GM21390 (cell line): Measurements from ENCODE around the gene ELFN1.

Experiments
- ATAC-seq: cut with Tn5 transposase; IDR thresholded peaks from one replicate; pipeline ENCODE4 v1.9.1; 2021; ENCODE audit not compliant: unreplicated experiment

Gene ELFN1

DNA sequence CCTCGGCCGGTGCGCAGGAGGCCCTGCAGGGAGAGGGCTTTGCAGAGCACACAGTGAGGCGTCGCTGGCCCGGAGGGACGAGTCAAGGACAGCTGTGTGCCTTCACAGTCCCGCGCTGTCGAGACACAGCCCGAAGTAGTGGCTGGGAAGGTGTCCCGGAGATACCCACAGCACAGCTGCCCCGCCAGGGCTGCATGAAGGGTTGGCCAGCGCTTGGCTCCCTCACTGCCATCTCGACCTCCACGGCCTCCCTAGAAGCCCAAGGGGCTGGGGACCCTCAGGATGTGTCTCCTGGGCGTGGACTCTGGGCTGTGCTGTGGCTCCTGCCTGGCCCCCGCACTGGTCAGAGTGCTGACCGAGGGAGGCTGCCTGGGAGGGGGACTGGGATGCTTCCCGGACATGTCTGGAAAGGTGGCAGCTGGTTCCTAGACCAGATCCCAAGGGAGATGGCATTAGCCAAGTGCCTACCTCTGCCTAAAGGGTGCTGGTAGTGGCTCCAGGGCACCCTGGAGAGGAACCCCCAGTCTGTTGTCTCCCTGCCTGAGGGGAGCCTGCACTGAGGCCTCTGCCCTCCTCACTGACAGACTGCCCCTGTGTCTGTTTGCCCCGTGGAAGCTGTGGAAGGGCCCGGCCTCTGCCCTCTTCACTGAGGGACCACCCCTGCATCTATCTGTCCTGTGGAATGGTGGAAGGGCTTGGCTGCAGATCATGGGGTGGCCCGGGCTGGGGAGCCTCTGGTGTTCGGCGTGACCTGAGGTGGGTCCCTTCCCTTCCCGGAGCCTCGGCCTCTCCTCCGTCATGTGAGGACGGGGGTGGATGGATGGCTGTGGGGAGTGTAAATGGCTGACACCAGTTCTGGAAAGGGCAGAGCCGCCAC lies 5.8 kb downstream of the ELFN1 start:
- no peak for ATAC-seq

DNA sequence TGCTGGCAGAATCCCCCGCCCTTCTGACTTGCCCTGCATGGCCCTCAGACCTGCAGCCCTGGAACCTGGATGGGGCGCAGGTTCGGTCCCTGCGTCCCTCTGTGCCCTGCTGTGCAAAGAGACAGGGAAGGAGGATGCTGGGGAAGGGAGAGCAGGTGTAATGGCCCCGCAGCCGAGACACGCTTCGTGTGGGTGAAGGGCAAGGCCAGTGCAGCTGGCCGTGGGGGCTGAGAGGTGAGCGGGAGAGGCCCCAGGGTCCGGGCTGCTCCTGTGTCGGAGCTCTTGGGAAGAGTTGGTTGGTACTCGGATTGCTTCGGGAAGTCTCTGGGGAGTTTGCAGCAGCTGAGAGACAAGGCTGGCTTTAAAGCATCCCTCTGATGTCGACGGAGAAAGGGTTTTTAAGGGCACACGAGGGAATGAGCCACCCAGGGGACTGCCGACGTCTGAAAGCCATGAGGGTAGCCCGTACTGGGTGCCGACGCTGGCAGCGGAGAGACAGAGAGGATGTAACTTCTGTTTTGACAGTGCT lies 6.5 kb downstream of the ELFN1 start:
- ATAC-seq, result no peak

DNA sequence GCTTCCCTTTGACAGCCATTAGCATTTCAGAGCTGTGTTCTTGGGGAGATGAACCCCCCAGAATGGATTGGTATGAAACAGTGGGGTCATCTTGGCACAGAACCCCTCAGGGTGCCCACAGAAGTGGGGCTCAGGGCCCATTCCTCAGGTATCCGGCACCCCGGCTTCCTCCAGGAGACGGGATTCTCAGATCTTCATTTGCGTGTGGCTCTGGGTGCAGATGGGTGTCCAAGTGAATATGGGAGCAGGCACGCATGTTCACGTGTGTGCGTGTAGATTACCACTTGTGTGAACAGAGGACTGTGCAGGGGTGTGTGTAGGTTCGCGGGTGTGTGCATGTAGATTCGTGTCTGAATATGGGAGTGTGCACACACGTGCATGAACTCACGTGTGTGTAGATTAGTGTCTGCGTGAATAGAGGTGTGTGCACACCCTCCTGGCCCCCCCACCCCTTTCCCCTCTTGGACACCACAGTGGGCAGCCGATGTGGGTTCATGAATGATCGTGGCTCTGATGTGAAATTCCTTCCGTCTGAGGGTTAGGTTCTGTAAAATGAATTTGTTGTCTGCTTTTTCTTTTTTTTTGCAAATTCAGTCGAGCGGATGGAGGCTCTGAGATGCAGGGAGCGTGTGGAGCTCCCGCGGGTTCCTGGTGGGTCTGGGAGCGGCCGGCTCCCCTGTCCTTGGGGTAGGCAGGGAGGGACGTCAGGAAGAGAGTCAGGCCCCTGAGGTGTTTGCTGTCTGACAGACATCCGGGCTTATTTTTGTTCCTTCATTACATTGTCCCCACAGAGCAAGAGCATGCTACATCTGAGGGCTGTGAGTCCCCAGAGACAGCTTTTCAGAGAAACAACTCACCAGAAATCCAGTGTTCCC lies 7.4 kb downstream of the ELFN1 start:
- no peak for ATAC-seq

DNA sequence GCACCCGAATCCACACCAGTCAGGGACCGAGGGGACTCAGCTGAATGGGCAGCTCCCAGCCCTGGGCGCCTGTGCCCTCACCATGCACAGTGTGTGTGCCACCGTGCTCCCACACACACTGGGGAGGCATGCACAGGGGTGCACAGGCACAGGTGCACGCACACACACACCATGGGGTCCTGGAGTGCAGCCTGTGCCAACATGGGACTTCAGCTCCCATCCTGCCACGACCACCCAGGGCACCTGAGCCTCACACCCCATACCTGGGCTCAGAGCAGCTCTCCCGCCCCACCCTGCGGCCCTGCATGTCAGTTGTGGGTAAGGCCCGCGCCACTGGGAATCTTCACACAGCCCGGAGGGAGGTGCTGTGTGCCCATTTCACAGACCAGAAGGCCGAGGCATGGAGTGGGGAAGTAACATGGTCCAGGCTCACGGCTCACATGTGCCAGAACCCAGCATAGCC lies 8.0 kb downstream of the ELFN1 start:
- no peak for ATAC-seq

DNA sequence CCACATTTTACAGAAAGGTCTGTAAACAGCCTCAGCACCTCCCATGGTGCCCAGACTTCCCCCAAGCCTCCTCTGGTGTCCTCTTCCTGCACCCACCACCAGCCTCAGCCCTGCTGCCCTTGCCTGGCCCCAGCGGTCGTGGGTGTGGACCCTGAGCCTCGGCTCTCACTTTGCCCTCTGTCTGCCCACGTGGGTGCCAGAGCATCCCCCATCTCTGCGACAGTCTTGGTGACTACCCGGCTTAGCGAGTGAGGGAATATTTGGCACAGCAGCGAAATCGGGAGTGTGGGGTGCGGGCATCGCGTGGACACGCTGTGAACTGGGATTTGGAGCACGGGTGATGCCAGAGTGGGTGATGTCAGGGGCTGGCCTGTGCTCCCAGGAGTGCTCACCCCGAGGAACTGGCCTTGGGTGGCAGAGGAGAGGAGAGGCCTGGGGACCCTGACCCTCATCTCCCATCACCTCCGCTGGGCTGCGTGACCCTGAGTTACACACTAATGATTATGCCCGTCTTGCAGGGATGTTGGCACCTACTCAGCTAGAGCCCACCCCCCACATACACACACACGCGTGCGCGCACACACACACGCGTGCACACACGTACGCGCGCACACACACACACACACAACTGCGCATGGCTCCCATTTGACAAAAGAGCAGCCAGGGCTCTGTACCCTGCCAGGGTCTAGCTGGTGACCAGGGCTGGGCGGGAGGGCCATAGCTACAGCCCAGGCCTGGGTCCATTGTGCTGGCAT lies 8.7 kb downstream of the ELFN1 start:
- no peak for ATAC-seq

DNA sequence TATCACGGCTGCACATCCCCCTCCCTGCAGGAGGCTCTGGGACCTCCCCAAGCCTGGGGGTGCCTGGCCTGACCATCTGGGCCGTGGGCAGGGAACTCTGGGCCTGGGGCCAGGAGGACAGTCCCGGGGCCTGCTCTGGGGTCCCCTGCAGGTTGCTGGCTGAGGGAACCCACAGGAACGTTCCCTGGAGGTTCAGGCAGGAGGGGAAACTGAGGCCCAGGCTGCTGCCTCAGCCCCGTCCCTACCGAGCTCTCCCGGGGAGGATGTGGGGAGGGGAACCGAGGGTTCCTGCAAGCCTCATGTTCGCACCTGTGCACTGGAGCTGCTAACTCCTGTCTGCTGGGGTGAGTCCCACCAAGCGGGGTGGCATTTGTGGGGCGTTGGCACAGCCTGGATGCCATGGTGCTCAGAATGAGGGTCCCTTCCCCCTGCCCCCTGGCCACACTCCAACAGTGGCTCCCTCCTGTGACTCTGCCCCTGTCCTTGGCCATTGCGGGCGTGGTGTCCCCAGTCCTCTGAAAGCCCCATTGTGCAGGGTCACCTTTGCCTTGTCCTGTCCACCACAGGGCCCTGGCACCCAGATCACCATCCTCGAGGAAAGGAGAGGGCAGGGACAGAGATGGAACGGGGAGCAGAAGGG lies 9.4 kb downstream of the ELFN1 start:
- ATAC-seq, result no peak

DNA sequence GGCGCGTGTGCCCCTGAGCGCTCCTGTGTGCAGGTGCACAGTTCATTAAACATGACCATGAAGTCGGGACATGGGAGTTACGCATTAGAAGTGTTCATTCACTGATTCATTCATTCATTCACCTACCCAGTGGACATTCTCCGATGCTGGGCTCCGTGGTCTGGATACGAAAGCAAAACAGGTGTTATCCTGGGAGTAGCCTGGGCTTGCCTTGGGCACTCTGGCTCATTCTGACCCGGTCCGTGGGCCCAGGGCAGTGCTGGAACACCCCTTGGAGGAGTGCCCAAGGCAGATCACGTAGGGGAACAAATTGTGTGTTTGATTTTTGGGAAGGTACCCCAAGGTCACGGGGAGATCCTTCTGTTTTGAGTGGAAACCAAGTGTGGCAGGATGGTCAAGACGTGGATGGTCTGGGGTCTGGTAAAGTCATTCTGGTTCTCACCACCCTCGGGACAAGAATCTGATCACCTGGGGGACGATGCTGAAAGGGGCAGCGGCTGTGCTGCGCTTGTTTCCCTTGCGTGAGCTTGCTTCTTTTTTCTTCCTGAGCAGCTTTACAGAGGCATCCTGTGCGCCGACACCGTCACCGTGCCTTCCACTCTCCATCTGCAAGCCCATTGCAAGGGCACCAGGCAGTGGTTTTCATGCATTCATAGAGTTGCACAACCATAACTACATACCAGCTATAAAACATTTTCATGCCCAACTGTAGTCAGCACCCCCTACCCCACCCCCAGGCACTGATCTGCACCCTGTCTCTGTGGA lies 10.1 kb downstream of the ELFN1 start:
- no peak for ATAC-seq

DNA sequence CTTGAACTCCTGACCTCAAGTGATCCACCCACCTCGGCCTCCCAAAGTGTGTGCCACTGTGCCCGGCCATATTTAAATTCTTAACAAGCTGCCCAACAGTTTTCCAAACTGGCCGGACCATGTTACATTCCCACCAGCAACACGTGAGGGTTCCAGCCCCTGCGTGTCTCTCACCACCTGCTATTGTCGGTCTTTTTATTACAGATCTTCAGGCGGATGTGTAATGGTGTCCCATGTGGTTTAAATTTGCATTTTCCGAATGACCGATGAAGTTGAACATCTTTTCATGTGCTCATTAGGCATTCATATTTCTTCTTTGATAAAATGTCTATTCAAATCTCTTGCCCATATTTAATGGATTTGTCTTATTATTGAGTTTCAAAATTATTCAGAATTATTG lies 11.5 kb downstream of the ELFN1 start:
- no peak for ATAC-seq

DNA sequence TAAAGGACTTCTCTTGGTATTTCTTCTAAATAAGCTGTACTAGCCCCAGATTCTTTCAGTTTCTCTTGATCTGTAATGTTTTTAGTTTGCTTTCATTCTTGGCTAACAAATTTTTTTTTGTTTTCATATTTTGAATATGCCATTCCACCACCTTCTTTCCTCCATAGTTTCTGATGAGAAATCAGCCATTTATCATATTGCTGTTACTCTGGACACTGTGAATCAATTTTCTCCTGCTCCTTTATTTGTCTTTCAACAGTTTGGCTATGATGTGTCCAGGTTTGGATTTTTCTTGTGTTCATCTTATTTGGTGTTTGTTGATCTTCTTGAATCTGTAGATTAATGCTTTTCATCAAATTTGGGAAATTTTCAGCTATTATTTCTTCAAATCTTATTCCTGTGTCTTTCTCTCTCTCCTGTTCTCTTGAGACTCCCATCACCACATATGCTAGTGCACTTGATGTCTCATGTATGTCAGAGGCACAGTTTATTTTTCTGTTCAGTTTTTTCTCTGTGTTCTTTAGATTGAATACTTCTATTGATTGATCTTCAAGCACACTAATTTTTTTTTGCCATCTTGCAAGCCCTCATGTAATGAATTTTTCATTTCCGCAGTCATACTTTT lies 15.0 kb downstream of the ELFN1 start:
- no peak for ATAC-seq

DNA sequence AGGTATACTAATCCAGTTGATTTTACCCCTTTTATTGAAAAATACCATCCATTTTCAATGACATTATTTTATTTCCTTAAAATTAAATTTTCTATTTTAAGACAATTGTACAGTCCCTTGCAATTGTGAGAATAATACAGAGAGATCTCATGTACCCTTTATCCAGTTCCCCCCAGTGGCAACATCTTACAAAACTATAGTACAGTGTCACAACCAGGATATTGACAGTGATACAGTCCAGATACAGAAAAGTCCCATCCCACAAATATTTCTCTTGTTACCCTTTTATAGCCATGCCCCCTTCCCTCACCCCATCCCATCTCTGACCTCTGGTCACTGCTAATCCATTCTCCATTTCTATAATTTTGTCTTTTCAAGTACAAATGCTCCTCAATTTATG lies 18.5 kb downstream of the ELFN1 start:
- ATAC-seq, result no peak

DNA sequence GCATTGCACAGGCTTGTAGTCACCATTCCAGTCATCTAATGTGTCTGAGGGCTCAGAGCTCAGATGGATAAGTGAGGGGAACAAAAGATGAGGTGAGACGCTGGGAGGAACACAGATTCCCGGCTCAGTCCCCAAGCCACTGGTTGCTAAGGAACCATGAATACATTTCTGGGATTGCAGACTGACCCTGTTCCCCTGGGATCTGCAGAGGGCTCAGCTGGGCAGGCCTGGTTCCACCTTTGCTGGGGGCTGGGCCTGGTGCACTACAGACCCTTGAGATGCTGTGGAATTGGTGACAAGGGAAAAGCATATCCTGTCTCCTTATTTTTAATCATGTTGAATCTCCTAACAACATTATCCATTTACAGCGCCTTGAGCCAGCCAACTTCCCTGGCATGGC lies 19.2 kb downstream of the ELFN1 start:
- no peak for ATAC-seq

DNA sequence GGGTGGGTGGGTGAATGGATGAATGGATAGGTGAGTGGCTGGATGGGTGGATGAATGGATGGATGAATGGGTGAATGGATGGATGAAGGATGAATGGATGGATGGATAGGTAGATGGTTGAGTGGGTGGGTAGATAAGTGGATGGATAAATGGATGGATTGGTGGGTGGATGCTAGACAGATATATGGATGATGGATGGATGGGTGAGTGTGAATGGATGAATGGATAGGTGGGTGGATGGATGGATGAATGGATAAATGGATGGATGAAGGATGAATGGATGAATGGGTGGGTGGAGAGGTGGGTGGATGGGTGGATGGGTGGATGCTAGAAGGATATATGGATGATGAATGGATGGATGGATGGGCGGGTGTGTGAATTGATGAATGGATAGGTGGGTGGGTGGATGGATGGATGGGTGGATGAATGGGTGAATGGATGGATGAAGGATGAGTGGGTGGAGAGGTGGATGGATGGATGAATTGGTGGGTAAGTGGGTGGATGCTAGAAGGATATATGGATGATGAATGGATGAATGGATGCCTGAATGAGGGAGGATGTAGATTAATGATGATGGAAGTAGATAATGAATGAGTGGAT lies 20.4 kb downstream of the ELFN1 start:
- ATAC-seq, result no peak

DNA sequence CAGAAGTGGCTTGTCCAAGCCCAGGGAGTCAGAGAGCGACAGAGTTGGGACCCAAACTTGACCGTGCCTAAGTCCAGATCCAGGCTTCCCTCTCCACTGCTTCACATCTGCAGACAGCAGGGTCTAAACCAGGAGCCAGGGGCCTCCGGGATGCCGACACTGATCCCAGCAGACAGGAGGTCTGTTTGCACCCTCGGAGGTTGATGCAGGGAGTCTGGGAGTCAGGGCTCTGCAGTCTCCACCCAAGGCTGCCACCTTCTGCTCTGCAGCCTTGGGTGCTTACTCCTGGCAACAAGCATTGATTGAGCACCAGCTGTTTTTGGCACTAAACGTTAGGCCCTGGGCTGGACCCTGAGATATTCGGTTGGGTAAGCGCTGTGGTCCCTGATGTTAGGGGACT lies 21.0 kb downstream of the ELFN1 start:
- ATAC-seq, result no peak

DNA sequence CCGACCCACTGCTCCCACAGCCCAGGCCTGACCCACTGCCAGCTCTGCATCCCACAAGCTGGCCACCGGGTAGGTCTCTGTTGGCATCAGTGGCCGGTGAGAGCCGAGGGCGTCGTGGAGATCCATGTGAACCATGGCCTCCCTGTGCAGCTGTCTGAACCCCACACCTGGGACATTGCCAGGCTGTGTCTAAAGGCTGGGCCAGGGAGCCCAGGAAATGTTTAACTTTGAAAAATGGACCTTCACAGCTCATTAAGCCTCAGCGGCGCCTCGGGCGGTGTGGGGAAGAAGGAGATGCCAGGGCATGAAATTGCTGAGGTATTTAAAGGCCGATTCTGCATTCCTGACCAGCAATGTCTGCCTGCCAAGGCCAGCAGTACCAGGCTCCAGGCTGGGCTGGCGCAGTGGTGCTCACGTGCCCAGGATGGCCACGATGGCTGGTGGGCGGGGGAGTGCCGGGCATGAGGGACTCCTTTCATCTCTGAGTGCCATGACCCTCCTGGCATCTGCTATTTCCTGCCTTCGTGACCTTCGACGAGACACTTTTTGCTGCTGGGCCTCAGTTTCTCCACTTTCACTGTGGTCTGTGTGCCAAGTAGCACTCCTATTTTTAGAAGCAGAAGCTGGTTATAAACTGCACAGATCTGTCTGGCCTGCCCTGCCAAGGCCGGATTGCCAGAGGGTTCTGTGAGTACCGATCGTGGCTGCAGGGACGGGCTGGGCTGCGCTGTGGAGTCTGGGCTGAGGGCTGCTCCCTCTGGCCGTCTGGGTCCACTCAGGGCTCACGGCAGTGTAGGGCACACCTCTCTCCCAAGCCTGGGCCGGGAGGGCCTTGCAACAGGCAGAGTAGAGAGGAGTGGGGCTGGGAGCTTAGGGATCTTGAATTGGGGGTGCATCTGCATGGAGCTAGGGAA lies 21.8 kb downstream of the ELFN1 start:
- no peak for ATAC-seq

DNA sequence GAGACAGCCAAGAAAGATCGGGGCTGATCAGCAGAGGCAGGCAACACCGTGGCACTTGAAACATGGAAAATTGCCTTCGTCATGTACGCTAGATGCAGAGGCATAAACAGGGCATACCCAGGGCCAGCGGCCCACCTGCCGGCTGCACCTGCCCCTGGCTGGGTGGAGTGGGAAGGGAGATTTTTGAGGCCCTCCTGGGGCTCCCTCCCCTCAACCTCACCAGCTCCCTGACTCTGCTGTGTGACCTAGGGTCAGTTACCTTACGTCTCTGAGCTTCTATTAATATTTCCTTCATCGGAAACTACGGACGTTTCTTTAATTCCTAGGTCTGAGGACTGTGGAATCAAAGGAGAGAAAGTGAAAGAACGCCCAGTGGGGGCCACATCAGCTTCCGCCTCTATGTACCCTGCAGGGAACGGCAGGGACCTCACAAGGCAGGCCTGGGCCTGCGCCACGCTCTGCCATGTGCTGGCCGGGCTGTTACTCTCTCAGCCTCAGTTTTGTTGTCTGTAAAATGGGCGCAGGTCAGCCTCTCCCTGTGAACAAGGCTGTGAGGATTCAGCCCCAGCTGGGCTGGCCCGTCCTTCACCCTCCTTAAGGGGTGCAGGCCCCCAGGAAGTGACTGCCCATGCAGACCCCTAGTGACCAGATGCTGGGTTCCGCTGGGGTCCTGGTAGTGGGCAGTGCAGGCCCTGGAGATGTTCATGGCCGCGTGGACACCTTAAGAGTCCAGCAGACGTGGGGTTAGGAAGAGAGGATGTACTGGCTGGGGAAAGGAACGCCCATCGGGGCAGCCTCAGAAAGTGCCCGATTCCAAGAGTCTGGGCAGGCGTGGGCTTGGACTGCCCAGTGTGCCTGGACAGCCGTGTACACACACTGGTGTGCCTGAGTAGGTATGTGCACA lies 22.7 kb downstream of the ELFN1 start:
- no peak for ATAC-seq

DNA sequence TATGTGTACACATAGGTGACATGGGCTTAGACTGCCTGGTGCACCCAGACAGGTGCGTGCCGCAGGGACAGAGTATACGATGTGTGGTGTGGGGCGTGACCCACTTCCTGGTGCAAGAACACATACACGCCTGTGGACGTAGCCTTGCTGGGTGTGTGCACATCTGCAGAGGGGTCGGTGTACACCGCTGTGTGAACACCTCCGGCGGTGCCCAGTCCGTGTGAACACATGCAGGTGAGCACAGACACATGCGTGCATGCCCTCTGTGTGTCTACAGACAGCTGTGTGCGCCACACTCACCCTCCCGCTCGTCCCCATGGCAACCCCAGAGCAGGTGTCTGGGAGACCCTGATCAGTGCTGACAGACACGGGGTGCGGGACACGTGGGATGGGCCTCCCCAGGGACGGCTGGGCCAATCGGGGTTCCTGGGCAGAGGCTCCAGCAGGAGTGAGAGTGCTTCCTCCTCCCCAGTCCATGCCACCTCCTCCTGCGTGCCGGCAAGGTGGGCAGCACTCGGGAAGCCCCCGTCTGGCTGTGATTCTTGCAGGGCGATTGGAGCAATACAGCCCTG lies 23.4 kb downstream of the ELFN1 start:
- no peak for ATAC-seq
